NCI-H774 (cell line): Measurements from ENCODE around the gene CEPT1.
A peak's percentile ranks its signal among the peaks of the same experiment; 100 is the strongest.
"Not testable (repeated sequence)": the region's sequence is repeated elsewhere in the genome, so short reads cannot be mapped to it uniquely, and the experiment has no call there.

Experiments
- DNase-seq: peaks from one replicate; lab custom pipeline; 2025; lab: John Stamatoyannopoulos, UW

The CEPT1 gene

DNA sequence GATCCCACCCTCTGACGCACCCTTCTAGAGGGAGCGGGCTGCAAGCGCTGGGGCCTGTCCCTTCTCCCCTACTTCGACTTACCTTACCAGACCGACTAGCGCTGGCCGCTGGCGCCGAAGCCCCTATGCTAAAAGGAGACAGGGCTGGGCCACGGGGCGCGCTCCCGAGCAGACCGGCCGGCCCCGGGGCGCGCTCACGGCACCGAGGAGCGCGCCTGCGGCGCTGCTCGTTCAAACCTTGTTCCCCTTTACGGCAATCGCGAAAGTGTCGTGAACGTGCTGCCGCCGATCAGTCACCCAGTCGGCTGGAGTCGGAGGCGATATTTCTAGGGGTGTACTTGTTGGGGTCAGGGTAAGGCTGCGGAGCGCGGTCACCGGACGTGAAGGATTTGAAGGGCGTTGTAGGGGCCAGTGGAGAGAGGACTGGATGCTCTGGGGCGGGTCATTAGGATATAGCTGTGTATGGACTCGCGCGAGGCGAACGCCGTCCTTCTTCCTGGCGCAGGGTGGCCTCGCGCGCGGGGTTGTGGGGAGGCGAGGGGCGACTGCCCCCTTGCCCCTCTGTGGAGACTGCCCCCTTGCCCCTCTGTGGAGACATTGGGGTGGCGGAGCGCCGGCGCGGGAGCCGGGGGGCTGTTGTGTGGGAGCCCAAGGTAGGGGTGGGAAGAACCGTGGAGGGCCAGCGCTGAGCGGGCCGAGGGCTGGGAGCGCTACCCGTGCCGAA, at the start of gene CEPT1, which contains the start of gene DRAM2:
Gene CEPT1 (plus strand): TSS at position 268 of the 724 bp plus-strand sequence. CDS start 7,492 bp downstream, outside the sequence.
Gene DRAM2 (minus strand): TSS at position 138 of the 724 bp plus-strand sequence. CDS start 8,539 bp downstream, outside the sequence.
- DNase-seq, result peak; percentile 94

GRCh38 chr1:111095421-111095820, 44.6 kb upstream of the CEPT1 start:
- DNase-seq, result not testable (repeated sequence)

DNA sequence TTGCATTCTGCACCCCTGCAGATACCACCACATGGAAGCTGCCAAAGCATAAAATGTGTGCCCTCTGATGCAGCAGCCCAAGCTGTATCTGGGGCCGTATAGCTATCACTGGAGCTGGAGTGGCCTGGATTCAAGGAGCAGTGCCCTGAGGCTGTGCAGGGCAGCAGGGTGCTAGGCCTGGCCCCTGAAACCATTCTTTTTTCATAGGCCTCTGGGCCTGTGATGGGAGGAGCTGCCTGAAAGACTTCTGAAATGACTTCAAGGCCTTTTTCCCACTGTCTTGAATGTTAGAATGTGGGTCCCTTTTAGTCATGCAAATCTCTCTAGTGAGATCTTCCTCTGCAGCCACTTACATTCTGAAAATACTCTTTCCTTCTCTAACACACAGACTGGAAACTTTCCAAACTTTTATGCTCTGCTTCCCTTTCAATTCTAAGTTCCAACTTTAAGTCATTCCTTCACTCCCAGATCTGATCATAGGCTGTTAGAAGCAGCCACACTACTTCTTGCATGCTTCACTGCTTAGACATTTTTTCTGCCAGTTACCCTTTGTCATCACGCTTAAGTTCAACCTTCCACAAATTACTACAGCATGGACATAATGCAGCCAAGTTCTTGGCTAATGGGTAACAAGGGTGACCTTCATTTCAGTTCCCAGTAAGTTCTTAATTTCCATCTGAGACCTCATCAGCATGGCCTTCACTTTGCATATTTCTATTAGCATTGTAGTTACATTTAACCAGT, 42.5 kb upstream of the CEPT1 start:
- DNase-seq, result no peak

GRCh38 chr1:111099289-111099688, 40.7 kb upstream of the CEPT1 start:
- DNase-seq, result peak; percentile 41

DNA sequence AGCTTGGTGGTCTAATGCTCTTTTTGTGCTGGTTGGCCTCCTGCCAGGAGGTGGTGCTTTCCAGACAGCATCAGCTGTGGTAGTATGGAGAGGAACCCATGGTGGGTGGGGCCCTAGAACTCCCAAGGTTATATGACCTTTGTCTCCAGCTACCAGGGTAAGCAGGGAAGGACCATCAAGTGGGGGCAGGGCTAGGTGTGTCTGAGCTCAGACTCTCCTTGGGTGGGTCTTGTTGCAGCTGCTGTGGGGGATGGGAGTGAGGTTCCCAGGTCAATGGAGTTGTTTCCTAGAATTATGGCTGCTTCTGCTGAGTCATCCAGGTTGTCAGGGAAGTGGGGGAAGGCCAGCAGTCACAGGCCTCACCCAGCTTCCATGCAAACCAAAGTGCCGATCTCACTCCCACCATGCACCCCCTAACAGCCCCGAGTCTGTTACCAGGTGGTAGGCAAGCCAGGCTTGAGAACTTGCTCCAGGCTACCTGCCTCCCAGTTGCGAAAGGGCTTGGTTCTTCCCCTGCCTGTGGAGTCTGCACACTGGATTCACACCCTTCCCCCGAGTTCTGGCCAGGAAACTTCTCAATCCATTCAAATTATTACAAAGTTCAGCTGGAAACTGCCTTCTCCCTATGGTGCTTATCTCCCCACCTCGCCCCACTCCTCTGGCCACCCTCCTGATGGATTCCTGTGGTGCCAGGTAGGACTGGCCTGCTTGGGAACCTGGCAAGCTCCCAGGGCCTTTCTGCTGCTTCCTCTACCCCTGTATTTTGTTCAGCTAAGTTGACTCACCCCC, 38.0 kb upstream of the CEPT1 start:
- DNase-seq, result no peak

- DNase-seq, result no peak
Observed at GRCh38 chr1:111104981-111105380, 35.0 kb upstream of the CEPT1 start.

- peak; percentile 59 for DNase-seq
Observed at GRCh38 chr1:111110197-111110899, 29.7 kb upstream of the CEPT1 start.

DNA sequence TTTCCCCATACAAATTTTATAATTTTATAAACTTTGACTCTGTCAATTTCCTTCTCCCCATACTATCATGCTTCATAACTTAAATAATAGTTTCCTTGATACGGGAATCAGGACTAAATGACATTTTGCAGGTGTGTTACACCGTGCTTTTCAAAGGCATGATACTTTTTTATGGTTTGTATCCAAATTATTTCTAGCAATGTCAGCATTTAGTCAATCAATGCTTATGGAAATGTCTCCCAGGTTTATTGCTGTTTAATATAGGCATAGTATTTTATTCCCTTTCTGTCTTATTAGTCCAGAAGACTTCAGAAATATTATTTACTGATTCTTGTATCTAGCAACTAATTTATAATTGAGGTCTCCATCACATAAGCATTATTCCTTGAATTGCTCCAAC, 23.5 kb upstream of the CEPT1 start:
- no peak for DNase-seq

GRCh38 chr1:111126354-111126753, 13.7 kb upstream of the CEPT1 start:
- DNase-seq, result no peak

GRCh38 chr1:111127923-111128643, 11.9 kb upstream of the CEPT1 start:
- DNase-seq, result no peak

- no peak for DNase-seq
Observed at GRCh38 chr1:111129376-111129775, 10.6 kb upstream of the CEPT1 start.

- DNase-seq, result no peak
Observed at GRCh38 chr1:111131693-111132092, 8.3 kb upstream of the CEPT1 start.

DNA sequence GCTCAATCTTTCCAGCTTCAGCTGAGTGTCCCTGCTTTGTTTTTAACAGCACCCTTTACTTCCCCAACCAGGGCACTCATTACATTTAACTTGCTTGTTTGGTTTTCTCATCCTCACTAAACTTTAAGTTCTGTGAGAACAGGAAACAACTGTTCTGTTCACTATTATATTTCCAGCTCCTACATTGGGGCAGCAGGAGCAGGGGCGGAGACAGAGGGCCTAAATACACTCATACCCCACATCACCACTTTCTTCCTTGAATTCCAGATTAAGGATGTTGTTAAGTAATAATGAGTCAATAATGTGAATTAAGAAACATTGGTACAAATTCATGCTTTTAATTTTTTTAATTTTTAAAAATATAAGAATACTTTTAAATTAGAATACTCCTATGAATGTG, 6.2 kb upstream of the CEPT1 start:
- DNase-seq, result no peak

GRCh38 chr1:111139324-111139955, 583 bp upstream of the CEPT1 start:
- DNase-seq, result peak; percentile 53

DNA sequence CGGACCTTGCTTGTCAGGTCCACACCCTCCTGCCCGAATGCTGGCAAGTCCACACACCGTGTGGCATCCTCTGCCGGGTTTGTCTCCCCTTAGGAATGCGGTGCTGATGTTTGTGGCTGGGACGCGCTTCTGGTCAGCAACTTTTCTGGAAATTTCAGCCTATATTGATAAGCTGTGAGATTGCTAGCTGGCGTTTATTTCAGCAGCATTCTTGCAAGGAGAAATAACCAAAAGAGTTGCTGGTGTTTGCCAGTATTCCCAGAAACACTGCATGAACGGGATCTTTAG, 601 bp downstream of the CEPT1 start:
- DNase-seq, result no peak

- DNase-seq, result no peak
Observed at GRCh38 chr1:111141245-111142220, 1.5 kb downstream of the CEPT1 start.

DNA sequence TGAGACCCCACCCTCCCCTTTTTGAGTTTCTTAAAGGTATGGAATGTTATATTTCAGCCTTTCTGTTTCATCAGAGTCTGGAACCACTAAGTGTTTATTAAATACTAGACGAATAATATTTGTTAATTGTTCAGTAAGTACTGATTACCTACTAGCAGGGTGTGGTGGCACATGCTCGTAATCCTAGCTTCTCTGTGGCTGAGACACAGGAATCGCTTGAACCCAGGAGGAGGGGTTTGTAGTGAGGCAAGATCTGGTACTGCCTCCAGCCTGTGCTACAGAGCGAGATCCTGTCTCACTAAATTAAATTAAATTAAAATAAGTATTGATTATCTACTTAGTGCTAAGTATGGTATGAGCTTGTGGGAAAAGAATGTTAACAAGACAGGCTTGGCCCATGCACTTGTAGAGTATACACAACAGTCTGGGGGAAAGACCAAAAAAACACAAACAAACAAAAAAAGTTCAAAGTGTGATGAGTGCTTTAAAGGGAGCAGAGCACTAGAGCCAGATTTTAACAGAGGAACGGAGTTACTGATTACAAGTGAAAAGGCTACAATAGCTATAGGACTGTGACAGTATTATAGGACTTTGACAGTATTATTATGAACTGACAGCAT, 2.4 kb downstream of the CEPT1 start:
- no peak for DNase-seq

DNA sequence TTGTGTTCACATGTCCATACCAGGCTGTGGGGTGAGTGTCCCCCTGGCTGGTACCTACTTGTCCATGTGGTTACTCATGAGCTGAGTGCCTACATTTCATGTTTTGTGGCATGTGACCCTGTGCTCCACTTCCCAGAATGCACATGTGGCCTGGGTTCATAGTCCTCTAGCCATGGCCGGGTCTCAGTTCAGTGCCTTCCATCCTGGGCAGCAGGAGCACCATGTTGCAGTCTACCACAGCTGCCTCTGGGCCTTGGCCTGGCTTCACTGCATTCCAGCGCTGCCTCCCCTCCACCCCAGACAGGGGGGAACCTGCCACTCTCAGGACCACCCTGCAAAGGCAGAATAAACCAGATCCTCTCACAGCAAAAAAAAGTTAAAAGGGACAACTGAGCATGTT, 5.5 kb downstream of the CEPT1 start:
- DNase-seq, result no peak
